ENCODE measurements around the gene SSC5D. TPM values are rescaled to one million over a fixed set of nuclear protein-coding genes. Genes with fewer than 3 reads are reported as not detected.

The SSC5D gene
- total RNA-seq, 4 donors from 2014 or later, result 5.0 to 50.8 (median 36.0) TPM

DNA sequence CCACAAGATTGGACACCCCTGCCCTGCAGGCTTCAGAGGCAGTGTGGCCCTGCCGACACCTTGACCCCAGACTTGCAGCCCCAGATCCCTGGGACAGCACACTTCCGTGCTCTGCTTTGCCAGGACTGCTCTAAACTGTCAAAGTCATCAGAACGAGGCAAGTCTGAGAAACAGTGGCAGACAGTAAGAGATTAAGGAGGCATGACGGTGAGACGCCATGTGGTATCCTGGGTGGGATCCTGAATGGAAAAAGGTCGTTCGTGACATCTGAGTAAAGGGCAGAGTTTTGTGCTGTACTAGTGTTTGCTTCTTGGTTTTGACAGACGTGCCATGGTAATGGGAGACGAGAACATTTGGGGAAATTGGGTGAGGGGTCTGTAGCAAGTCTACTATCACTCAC is 78.6 kb downstream of the SSC5D start:
- intact Hi-C loops (cut with DNase I; ENCODE audit: low total_unique reads), result no loop called here
- no peak for DNase-seq
- Histone ChIP-seq H3K27me3 (no peaks in the 10 kb centered on the region), H3K9me3 (no peaks in the 10 kb centered on the region), H3K36me3 (no peaks in the 10 kb centered on the region), H3K27ac (no peak overlapping the region), H3K4me3 (no peak overlapping the region), H3K4me1 (no peaks in the 10 kb centered on the region)
- no peak for TF ChIP-seq POLR2A (IDR thresholded peaks at IDR 0.05)
- TF ChIP-seq, protein P1, sequence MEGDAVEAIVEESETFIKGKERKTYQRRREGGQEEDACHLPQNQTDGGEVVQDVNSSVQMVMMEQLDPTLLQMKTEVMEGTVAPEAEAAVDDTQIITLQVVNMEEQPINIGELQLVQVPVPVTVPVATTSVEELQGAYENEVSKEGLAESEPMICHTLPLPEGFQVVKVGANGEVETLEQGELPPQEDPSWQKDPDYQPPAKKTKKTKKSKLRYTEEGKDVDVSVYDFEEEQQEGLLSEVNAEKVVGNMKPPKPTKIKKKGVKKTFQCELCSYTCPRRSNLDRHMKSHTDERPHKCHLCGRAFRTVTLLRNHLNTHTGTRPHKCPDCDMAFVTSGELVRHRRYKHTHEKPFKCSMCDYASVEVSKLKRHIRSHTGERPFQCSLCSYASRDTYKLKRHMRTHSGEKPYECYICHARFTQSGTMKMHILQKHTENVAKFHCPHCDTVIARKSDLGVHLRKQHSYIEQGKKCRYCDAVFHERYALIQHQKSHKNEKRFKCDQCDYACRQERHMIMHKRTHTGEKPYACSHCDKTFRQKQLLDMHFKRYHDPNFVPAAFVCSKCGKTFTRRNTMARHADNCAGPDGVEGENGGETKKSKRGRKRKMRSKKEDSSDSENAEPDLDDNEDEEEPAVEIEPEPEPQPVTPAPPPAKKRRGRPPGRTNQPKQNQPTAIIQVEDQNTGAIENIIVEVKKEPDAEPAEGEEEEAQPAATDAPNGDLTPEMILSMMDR (IDR thresholded peaks at IDR 0.05), result no peak

- Histone ChIP-seq H3K36me3 (no peaks in the 10 kb centered on the region), H3K27ac (no peak overlapping the region), H3K4me3 (no peak overlapping the region), H3K9me3 (no peaks in the 10 kb centered on the region), H3K4me1 (no peaks in the 10 kb centered on the region), H3K27me3 (no peaks in the 10 kb centered on the region)
- intact Hi-C loops (cut with DNase I; ENCODE audit: low total_unique reads), result no loop called here
- DNase-seq, result no peak
- TF ChIP-seq, protein P1 (IDR thresholded peaks at IDR 0.05), result no peak
- TF ChIP-seq POLR2A (IDR thresholded peaks at IDR 0.05), result no peak
Measured at GRCh38 chr19:55567708-55568328, 79.6 kb downstream of the SSC5D start.

Other genes with a start within 250 kb of the SSC5D start
- gene PPP6R1, start 229.4 kb upstream of the SSC5D start, total RNA-seq, result 10 to 100 TPM in 2 of 4 donors, 1 to 10 TPM in 2; 5.6 to 70.4 (median 16.3) TPM
- gene HSPBP1, start 208.3 kb upstream of the SSC5D start, total RNA-seq, result 10 to 100 TPM in 3 of 4 donors, 1 to 10 TPM in 1; 1.3 to 37.4 (median 25.6) TPM
- gene BRSK1, start 204.4 kb upstream of the SSC5D start, total RNA-seq, result 10 to 100 TPM in 2 of 4 donors, 1 to 10 TPM in 1, not detected in 1; 4.1 to 17.1 (median 12.0) TPM
- 1 to 10 TPM in 1 of 4 donors, not detected in 3; 2.6 TPM for gene TMEM150B, start 163.1 kb upstream of the SSC5D start, total RNA-seq
- gene KMT5C, start 148.6 kb upstream of the SSC5D start, total RNA-seq, result 10 to 100 TPM; 12.4 to 65.6 (median 15.9) TPM
- gene COX6B2, start 133.7 kb upstream of the SSC5D start, total RNA-seq, result 1 to 10 TPM in 1 of 4 donors, under 1 TPM in 1, not detected in 2; 0.14 to 4.6 TPM
- gene GARIN5B, start 125.2 kb upstream of the SSC5D start, total RNA-seq, result under 1 TPM in 1 of 4 donors, not detected in 3; 0.18 TPM
- 1 to 10 TPM in 1 of 4 donors, not detected in 3; 1.6 TPM for gene IL11, start 118.0 kb upstream of the SSC5D start, total RNA-seq
- gene TMEM190, start 111.6 kb upstream of the SSC5D start, total RNA-seq, result 1 to 10 TPM in 1 of 4 donors, not detected in 3; 1.1 TPM
- gene TMEM238, start 104.1 kb upstream of the SSC5D start, total RNA-seq, result 1 to 10 TPM in 1 of 4 donors, under 1 TPM in 1, not detected in 2; 0.83 to 2.3 TPM
- gene RPL28, start 102.5 kb upstream of the SSC5D start, total RNA-seq, result 1,000 to 10,000 TPM in 1 of 4 donors, 100 to 1,000 TPM in 2, 10 to 100 TPM in 1; 20.7 to 1,084 (median 431) TPM
- 100 to 1,000 TPM in 1 of 4 donors, 10 to 100 TPM in 2, 1 to 10 TPM in 1; 3.2 to 141 (median 21.5) TPM for gene UBE2S, start 80.6 kb upstream of the SSC5D start, total RNA-seq
- not detected for gene SHISA7, start 45.1 kb upstream of the SSC5D start, total RNA-seq
- 10 to 100 TPM in 3 of 4 donors, 1 to 10 TPM in 1; 1.2 to 78.6 (median 23.8) TPM for gene ISOC2, start 26.8 kb upstream of the SSC5D start, total RNA-seq
- not detected for gene C19orf85, start 23.7 kb upstream of the SSC5D start, total RNA-seq
- 10 to 100 TPM in 2 of 4 donors, 1 to 10 TPM in 1, not detected in 1; 1.0 to 29.5 (median 11.9) TPM for gene ZNF628, start 11.8 kb upstream of the SSC5D start, total RNA-seq
- gene NAT14, start 3.2 kb upstream of the SSC5D start, total RNA-seq, result 10 to 100 TPM; 16.8 to 44.3 (median 19.6) TPM
- gene SBK2, start 48.7 kb downstream of the SSC5D start, total RNA-seq, result not detected
- gene SBK3, start 57.1 kb downstream of the SSC5D start, total RNA-seq, result under 1 TPM in 2 of 4 donors, not detected in 2; 0.34 to 0.35 TPM
- 10 to 100 TPM in 1 of 4 donors, 1 to 10 TPM in 1, not detected in 2; 4.4 to 21.9 TPM for gene ZNF579, start 92.4 kb downstream of the SSC5D start, total RNA-seq
- 10 to 100 TPM in 1 of 4 donors, 1 to 10 TPM in 1, under 1 TPM in 2; 0.26 to 19.3 (median 2.4) TPM for gene FIZ1, start 111.1 kb downstream of the SSC5D start, total RNA-seq
- gene ZNF524, start 111.9 kb downstream of the SSC5D start, total RNA-seq, result 10 to 100 TPM in 3 of 4 donors, 1 to 10 TPM in 1; 5.4 to 20.4 (median 14.6) TPM
- gene ZNF865, start 117.2 kb downstream of the SSC5D start, total RNA-seq, result 10 to 100 TPM in 1 of 4 donors, 1 to 10 TPM in 2, not detected in 1; 2.0 to 24.2 (median 3.2) TPM
- 1 to 10 TPM; 4.1 to 9.6 (median 7.4) TPM for gene ZNF784, start 136.1 kb downstream of the SSC5D start, total RNA-seq
- gene ZNF580, start 152.6 kb downstream of the SSC5D start, total RNA-seq, result 10 to 100 TPM in 3 of 4 donors, 1 to 10 TPM in 1; 4.8 to 69.8 (median 19.1) TPM
- 10 to 100 TPM in 3 of 4 donors, 1 to 10 TPM in 1; 2.8 to 30.3 (median 12.8) TPM for gene ZNF581, start 155.2 kb downstream of the SSC5D start, total RNA-seq
- 10 to 100 TPM in 1 of 4 donors, 1 to 10 TPM in 3; 2.9 to 25.0 (median 6.7) TPM for gene CCDC106, start 159.8 kb downstream of the SSC5D start, total RNA-seq
- gene U2AF2, start 166.6 kb downstream of the SSC5D start, total RNA-seq, result 100 to 1,000 TPM in 1 of 4 donors, 10 to 100 TPM in 2, 1 to 10 TPM in 1; 10.0 to 165 (median 58.1) TPM
- 10 to 100 TPM; 27.9 to 88.4 (median 51.7) TPM for gene EPN1, start 186.8 kb downstream of the SSC5D start, total RNA-seq
- under 1 TPM in 1 of 4 donors, not detected in 3; 0.28 TPM for gene NLRP9, start 250.0 kb downstream of the SSC5D start, total RNA-seq

All from uterus (tissue), 4 donors.